Measurements from ENCODE around the gene PARVG. TPM values are rescaled to one million over a fixed set of nuclear protein-coding genes. Genes with fewer than 3 reads are reported as not detected.

The PARVG gene
- total and polyA plus RNA-seq, 2 of the 13 experiments (the other 11 are each of a cell fraction or from before 2014, with no cell fraction given), result not detected

DNA sequence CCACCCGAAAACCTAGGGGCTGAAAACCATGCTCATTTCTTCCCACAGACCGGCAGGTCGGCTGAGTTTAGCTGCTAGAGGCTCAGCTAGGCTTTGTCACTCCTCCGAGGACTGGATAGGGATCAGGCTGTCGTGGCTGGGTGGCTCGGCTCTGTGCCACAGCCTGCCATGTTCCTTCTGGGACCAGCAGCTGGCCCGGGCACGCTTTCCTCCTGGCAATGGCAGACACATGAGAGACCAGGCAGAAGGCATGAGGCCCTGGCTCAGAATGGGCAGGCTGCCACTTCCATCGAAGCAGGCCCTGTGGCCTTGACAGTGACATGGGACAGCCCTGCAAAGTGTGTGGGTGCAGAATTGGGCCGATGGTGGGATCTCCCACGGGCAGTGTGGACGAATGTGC, 20.9 kb downstream of the PARVG start:
- peaks cover 5 to 38% of the 10 kb centered on the region in 2 experiments; a peak in 4 of 5 replicates for H3K27me3 ChIP-seq (ENCODE audit: control insufficient read depth in 1 of 2, insufficient read depth in 2 of 2, low read length in 2 of 2)

More for the DNA sequence above, 20.9 kb downstream of the PARVG start:
- ATAC-seq, result no peak
- DNase-seq (ENCODE audit: low spot score), result no peak
- Histone ChIP-seq H3K4me1 (ENCODE audit: insufficient read depth, low read length) (no peaks in the 10 kb centered on the region), H3K27ac (ENCODE audit: extremely low read length, insufficient read depth, low read length) (no peak overlapping the region), H3K9ac (ENCODE audit: insufficient read depth, low read depth, low read length) (no peak overlapping the region), H2AFZ (ENCODE audit: low read length) (no peak overlapping the region), H4K20me1 (ENCODE audit: insufficient read depth, low read length) (no peaks in the 10 kb centered on the region), H3K36me3 (replicated peaks in 1 of 2; ENCODE audit: control insufficient read depth in 1 of 2, insufficient read depth in 2 of 2, low read length in 2 of 2) (no peaks in the 10 kb centered on the region), H3K9me3 (ENCODE audit: low read length) (no peaks in the 10 kb centered on the region), H3K79me2 (ENCODE audit: insufficient read depth, low read length) (no peaks in the 10 kb centered on the region), H3K4me2 (ENCODE audit: low read depth, low read length) (no peak overlapping the region), H3K4me3 (replicated peaks in 1 of 3; ENCODE audit: insufficient read depth in 1 of 3, low read depth in 2 of 3, low read length in 3 of 3) (no peak overlapping the region)
- no TSS peak for BruUV-seq (replicated peaks)
- CTCF ChIA-PET (ENCODE audit: low intra/inter-chr PET ratio, low total read pairs), result no interaction called here
- intact Hi-C loops (cut with micrococcal nuclease; ENCODE audit: unreplicated experiment) (no loop called here), in situ Hi-C loops (cut with HindIII; ENCODE audit: extremely low pct_ligation_motif_present, low pct_unique_long_range_greater_than_20kb) (no loop called here)
- TF ChIP-seq MTA3 (CRISPR knock-in tag; IDR thresholded peaks at IDR 0.05) (no peak), SMYD3 (CRISPR knock-in tag; IDR thresholded peaks at IDR 0.05) (no peak), ZNF432 (CRISPR knock-in tag; IDR thresholded peaks at IDR 0.05; ENCODE audit: borderline replicate concordance) (no peak), ZNF841 (CRISPR knock-in tag; IDR thresholded peaks at IDR 0.05; ENCODE audit: borderline replicate concordance) (no peak), ZNF766 (CRISPR knock-in tag; IDR thresholded peaks at IDR 0.05; ENCODE audit: borderline replicate concordance) (no peak), ELF1 (CRISPR knock-in tag; IDR thresholded peaks at IDR 0.05) (no peak), DPF2 (CRISPR knock-in tag; IDR thresholded peaks at IDR 0.05; ENCODE audit: borderline replicate concordance, low read depth) (no peak), TBX2 (CRISPR knock-in tag; IDR thresholded peaks at IDR 0.05; ENCODE audit: borderline replicate concordance) (no peak), ZNF3 (CRISPR knock-in tag; IDR thresholded peaks at IDR 0.05) (no peak)
- TF ChIP-seq, protein P1, sequence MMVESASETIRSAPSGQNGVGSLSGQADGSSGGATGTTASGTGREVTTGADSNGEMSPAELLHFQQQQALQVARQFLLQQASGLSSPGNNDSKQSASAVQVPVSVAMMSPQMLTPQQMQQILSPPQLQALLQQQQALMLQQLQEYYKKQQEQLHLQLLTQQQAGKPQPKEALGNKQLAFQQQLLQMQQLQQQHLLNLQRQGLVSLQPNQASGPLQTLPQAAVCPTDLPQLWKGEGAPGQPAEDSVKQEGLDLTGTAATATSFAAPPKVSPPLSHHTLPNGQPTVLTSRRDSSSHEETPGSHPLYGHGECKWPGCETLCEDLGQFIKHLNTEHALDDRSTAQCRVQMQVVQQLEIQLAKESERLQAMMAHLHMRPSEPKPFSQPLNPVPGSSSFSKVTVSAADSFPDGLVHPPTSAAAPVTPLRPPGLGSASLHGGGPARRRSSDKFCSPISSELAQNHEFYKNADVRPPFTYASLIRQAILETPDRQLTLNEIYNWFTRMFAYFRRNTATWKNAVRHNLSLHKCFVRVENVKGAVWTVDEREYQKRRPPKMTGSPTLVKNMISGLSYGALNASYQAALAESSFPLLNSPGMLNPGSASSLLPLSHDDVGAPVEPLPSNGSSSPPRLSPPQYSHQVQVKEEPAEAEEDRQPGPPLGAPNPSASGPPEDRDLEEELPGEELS (CRISPR knock-in tag; IDR thresholded peaks at IDR 0.05), result no peak
- TF ChIP-seq, protein P2, sequence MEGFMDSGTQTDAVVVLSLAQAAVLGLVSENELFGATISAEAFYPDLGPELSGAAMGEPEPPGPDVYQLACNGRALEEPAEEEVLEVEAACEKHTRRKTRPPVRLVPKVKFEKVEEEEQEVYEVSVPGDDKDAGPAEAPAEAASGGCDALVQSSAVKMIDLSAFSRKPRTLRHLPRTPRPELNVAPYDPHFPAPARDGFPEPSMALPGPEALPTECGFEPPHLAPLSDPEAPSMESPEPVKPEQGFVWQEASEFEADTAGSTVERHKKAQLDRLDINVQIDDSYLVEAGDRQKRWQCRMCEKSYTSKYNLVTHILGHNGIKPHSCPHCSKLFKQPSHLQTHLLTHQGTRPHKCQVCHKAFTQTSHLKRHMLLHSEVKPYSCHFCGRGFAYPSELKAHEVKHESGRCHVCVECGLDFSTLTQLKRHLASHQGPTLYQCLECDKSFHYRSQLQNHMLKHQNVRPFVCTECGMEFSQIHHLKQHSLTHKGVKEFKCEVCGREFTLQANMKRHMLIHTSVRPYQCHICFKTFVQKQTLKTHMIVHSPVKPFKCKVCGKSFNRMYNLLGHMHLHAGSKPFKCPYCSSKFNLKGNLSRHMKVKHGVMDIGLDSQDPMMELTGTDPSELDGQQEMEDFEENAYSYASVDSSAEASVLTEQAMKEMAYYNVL (CRISPR knock-in tag; IDR thresholded peaks at IDR 0.05; ENCODE audit: borderline replicate concordance), result no peak
- TF ChIP-seq, protein P3, sequence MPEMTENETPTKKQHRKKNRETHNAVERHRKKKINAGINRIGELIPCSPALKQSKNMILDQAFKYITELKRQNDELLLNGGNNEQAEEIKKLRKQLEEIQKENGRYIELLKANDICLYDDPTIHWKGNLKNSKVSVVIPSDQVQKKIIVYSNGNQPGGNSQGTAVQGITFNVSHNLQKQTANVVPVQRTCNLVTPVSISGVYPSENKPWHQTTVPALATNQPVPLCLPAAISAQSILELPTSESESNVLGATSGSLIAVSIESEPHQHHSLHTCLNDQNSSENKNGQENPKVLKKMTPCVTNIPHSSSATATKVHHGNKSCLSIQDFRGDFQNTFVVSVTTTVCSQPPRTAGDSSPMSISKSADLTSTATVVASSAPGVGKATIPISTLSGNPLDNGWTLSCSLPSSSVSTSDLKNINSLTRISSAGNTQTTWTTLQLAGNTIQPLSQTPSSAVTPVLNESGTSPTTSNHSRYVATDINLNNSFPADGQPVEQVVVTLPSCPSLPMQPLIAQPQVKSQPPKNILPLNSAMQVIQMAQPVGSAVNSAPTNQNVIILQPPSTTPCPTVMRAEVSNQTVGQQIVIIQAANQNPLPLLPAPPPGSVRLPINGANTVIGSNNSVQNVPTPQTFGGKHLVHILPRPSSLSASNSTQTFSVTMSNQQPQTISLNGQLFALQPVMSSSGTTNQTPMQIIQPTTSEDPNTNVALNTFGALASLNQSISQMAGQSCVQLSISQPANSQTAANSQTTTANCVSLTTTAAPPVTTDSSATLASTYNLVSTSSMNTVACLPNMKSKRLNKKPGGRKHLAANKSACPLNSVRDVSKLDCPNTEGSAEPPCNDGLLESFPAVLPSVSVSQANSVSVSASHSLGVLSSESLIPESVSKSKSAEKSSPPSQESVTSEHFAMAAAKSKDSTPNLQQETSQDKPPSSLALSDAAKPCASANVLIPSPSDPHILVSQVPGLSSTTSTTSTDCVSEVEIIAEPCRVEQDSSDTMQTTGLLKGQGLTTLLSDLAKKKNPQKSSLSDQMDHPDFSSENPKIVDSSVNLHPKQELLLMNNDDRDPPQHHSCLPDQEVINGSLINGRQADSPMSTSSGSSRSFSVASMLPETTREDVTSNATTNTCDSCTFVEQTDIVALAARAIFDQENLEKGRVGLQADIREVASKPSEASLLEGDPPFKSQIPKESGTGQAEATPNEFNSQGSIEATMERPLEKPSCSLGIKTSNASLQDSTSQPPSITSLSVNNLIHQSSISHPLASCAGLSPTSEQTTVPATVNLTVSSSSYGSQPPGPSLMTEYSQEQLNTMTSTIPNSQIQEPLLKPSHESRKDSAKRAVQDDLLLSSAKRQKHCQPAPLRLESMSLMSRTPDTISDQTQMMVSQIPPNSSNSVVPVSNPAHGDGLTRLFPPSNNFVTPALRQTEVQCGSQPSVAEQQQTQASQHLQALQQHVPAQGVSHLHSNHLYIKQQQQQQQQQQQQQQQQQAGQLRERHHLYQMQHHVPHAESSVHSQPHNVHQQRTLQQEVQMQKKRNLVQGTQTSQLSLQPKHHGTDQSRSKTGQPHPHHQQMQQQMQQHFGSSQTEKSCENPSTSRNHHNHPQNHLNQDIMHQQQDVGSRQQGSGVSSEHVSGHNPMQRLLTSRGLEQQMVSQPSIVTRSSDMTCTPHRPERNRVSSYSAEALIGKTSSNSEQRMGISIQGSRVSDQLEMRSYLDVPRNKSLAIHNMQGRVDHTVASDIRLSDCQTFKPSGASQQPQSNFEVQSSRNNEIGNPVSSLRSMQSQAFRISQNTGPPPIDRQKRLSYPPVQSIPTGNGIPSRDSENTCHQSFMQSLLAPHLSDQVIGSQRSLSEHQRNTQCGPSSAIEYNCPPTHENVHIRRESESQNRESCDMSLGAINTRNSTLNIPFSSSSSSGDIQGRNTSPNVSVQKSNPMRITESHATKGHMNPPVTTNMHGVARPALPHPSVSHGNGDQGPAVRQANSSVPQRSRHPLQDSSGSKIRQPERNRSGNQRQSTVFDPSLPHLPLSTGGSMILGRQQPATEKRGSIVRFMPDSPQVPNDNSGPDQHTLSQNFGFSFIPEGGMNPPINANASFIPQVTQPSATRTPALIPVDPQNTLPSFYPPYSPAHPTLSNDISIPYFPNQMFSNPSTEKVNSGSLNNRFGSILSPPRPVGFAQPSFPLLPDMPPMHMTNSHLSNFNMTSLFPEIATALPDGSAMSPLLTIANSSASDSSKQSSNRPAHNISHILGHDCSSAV (CRISPR knock-in tag; IDR thresholded peaks at IDR 0.05; ENCODE audit: borderline replicate concordance), result no peak
- POLR2A ChIA-PET, result no interaction called here
- FAIRE-seq, result no peak
- no CpG with 5 or more reads among the region's 12 CpGs for WGBS (ENCODE audit: low lambda C conversion rate)
